ENCODE measurements around the gene TMEM61.
A peak's percentile ranks its signal among the peaks of the same experiment; 100 is the strongest.
"Not testable (repeated sequence)": the region's sequence is repeated elsewhere in the genome, so short reads cannot be mapped to it uniquely, and the experiment has no call there.

Gene TMEM61

GRCh38 chr1:54980528-54981241, at the start of gene TMEM61:
TSS of gene TMEM61 (plus strand) at chr1:54980628. CDS start at chr1:54981066, 438 bp downstream.
- TF ChIP-seq ZC3H10 (CRISPR knock-in tag; IDR thresholded peaks at IDR 0.05) (no peak), TSHZ2 (CRISPR knock-in tag; IDR thresholded peaks at IDR 0.05) (no peak), TOX (CRISPR knock-in tag; IDR thresholded peaks at IDR 0.05; ENCODE audit: borderline replicate concordance) (no peak), SNAI2 (CRISPR knock-in tag; IDR thresholded peaks at IDR 0.05) (no peak), ZFP3 (CRISPR knock-in tag; IDR thresholded peaks at IDR 0.05) (no peak), ESRRG (CRISPR knock-in tag; IDR thresholded peaks at IDR 0.05) (no peak), ZNF8 (CRISPR knock-in tag; IDR thresholded peaks at IDR 0.05) (no peak), BACH2 (CRISPR knock-in tag; IDR thresholded peaks at IDR 0.05; ENCODE audit: borderline replicate concordance) (no peak), ZNF70 (CRISPR knock-in tag; IDR thresholded peaks at IDR 0.05) (no peak), TCF4 (CRISPR knock-in tag; IDR thresholded peaks at IDR 0.05; ENCODE audit: borderline replicate concordance) (no peak), OSR1 (CRISPR knock-in tag; IDR thresholded peaks at IDR 0.05) (no peak), PPARA (CRISPR knock-in tag; IDR thresholded peaks at IDR 0.05; ENCODE audit: borderline replicate concordance) (no peak), ISL1 (CRISPR knock-in tag; IDR thresholded peaks at IDR 0.05) (no peak), CSDC2 (CRISPR knock-in tag; IDR thresholded peaks at IDR 0.05) (no peak)
- peak; percentile 48 for ATAC-seq

- no peak for TF ChIP-seq CSRNP3 (CRISPR knock-in tag; IDR thresholded peaks at IDR 0.05)
- peak; percentile 90 for TF ChIP-seq ISL1 (CRISPR knock-in tag; IDR thresholded peaks at IDR 0.05)
- ATAC-seq, result no peak; the same call in 2 of the 3 replicates
Observed at GRCh38 chr1:54931275-54931840, 49.1 kb upstream of the TMEM61 start.

- not testable (repeated sequence) for ATAC-seq
Observed at GRCh38 chr1:54934081-54934480, 46.3 kb upstream of the TMEM61 start.

- ATAC-seq, result peak; percentile 96
- TF ChIP-seq TCF4 (CRISPR knock-in tag; IDR thresholded peaks at IDR 0.05; ENCODE audit: borderline replicate concordance), result no peak
- TF ChIP-seq ISL1 (CRISPR knock-in tag; IDR thresholded peaks at IDR 0.05), result peak; percentile 75
Observed at GRCh38 chr1:54934869-54935268, 45.6 kb upstream of the TMEM61 start.

GRCh38 chr1:54936791-54937190, 43.6 kb upstream of the TMEM61 start:
- no peak for TF ChIP-seq ZC3H10 (CRISPR knock-in tag; IDR thresholded peaks at IDR 0.05)
- ATAC-seq, result no peak

GRCh38 chr1:54937469-54937868, 43.0 kb upstream of the TMEM61 start:
- TF ChIP-seq CREB5 (CRISPR knock-in tag; IDR thresholded peaks at IDR 0.05; ENCODE audit: low read depth) (no peak), SNAI2 (CRISPR knock-in tag; IDR thresholded peaks at IDR 0.05) (no peak), TSHZ2 (CRISPR knock-in tag; IDR thresholded peaks at IDR 0.05) (no peak), ARNTL (CRISPR knock-in tag; IDR thresholded peaks at IDR 0.05; ENCODE audit: borderline replicate concordance, low read depth) (no peak), ZNF8 (CRISPR knock-in tag; IDR thresholded peaks at IDR 0.05) (no peak), ESRRG (CRISPR knock-in tag; IDR thresholded peaks at IDR 0.05) (no peak), RARB (CRISPR knock-in tag; IDR thresholded peaks at IDR 0.05) (no peak), GLIS3 (CRISPR knock-in tag; IDR thresholded peaks at IDR 0.05) (no peak)
- ATAC-seq, result peak; percentile 5; the same call in 2 of the 3 replicates

- not testable (repeated sequence) for ATAC-seq
Observed at GRCh38 chr1:54938955-54939354, 41.5 kb upstream of the TMEM61 start.
